ENCODE measurements around the gene PHRF1.

PHRF1 gene

DNA sequence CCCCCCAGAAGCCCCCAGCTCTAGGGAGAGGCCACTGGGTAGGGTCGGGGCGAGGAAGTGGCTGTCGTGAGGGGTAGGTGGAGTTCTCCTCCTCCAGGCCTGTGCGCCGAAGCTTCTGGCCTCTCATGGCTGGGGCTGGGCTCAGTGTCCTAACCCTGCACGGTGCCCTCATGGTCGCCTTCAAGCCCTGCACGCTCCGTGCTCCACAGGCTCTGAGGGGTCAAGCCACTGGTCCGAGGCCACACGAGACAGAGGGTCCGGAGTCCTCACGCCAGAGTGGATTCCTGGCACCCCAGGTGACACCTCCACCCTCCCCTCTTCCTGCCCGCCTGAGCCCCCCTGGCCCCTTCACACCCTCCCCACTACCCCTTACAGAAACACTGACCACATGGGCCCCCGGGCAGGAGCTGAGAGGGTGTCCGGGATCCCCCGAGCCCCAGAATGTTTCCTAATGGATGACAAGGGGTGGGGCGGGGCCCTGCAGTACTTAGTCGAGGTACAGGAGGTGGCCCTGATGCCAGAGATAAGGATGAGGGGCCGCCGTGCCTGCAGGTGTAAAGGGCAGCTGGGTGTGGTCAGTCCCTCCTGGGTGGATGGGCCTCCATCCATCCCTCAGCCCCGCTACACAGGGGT, 49.5 kb downstream of the PHRF1 start:
- peaks cover 5% of the 10 kb centered on the region; the same call in 1 of the 2 replicates for H3K9me3 ChIP-seq
- H4K20me1 ChIP-seq, result peaks cover 52% of the 10 kb centered on the region
- no peak for TF ChIP-seq Cebpa-rat (IDR thresholded peaks at IDR 0.05)

DNA sequence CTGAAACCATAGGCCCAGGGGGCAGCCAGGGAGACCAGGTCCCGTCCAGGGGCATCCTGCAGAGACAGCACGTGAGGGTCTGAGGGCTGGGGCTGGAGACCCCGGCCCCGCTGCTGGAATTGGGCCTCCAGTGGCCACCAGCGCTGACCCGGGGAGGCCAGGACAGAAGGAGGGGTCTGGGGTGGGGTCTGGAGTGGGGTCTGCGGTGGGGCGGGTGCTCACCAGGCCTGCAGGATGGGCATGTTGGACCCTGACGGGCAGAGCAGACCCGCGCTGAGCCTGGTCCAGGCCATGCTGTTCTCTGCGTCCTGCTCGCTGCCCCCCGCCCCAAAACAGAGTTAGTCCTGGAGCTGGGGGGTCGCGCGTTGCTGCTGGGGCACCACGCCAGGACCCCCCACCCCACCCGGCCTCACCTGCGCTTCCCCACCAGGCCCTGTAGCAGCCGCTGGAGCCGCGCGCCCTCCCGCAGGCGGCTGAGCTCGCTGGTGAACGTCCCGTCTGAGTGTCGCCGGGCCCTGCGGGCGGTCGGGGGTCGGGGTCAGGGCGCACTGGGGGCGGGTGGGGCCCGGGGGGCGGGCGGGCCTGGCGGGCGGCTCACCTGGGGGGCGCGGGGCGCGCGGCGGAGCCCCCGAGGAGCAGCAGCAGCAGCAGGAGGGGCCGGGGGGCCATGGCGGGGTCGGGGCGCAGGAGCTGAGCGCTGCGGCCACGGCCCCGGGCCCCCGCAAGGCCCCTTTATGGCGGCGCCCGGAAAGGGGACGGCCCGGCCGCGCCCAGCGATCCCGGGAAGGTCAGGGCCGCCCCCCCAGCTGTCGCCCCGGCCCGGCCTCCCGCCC, 50.4 kb downstream of the PHRF1 start, which contains the start of gene SCT:
SCT (minus strand) TSS at position 707 of the 833 bp plus-strand sequence; CDS start at position 669, 38 bp downstream.
- H3K4me3 ChIP-seq, result peak within 1 kb of the TSS; percentile 59
- H3K4me2 ChIP-seq, result peak within 1 kb of the TSS; percentile 80
- peaks cover 46% of the 10 kb centered on the region for H3K27me3 ChIP-seq
- peaks cover 43% of the 10 kb centered on the region for H3K4me1 ChIP-seq
- TF ChIP-seq Cebpa-rat (IDR thresholded peaks at IDR 0.05), result no peak
- H4K20me1 ChIP-seq, result peaks cover 52% of the 10 kb centered on the region
- H3K27ac ChIP-seq, result no peak within 1 kb of the TSS
- no peak within 1 kb of the TSS for H3K9ac ChIP-seq
- peaks cover 5% of the 10 kb centered on the region; the same call in 1 of the 2 replicates for H3K9me3 ChIP-seq
- H3K36me3 ChIP-seq, result no peaks in the 10 kb centered on the region

More for the DNA sequence above, 49.5 kb downstream of the PHRF1 start:
- Histone ChIP-seq H3K9ac (no peak overlapping the region), H3K27ac (no peak overlapping the region), H3K27me3 (peaks cover 46% of the 10 kb centered on the region), H3K4me2 (peak overlapping the region; percentile 34; the same call in 1 of the 2 replicates), H3K36me3 (no peaks in the 10 kb centered on the region), H3K4me3 (no peak overlapping the region), H3K4me1 (peaks cover 43% of the 10 kb centered on the region)

DNA sequence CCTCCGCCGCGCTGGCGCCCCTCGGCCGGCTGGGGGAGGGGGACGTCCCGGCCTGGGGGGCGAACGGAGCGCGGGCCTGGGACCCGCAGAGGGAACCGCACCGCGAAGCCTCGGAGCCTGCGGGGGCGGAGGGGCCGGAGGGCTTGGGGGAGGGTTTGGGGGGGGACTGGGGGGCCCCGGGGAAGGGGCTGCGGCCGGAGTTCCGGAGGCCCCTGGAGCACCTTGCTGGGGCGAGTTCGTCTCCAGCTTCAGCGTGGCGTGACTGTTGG, 51.0 kb downstream of the PHRF1 start:
- Histone ChIP-seq H3K4me2 (no peak overlapping the region), H3K9ac (no peak overlapping the region), H3K27me3 (peaks cover 46% of the 10 kb centered on the region), H3K9me3 (peaks cover 5% of the 10 kb centered on the region; the same call in 1 of the 2 replicates), H4K20me1 (peaks cover 52% of the 10 kb centered on the region), H3K4me3 (no peak overlapping the region), H3K36me3 (no peaks in the 10 kb centered on the region), H3K27ac (no peak overlapping the region), H3K4me1 (peaks cover 43% of the 10 kb centered on the region)
- TF ChIP-seq Cebpa-rat (IDR thresholded peaks at IDR 0.05), result no peak

DNA sequence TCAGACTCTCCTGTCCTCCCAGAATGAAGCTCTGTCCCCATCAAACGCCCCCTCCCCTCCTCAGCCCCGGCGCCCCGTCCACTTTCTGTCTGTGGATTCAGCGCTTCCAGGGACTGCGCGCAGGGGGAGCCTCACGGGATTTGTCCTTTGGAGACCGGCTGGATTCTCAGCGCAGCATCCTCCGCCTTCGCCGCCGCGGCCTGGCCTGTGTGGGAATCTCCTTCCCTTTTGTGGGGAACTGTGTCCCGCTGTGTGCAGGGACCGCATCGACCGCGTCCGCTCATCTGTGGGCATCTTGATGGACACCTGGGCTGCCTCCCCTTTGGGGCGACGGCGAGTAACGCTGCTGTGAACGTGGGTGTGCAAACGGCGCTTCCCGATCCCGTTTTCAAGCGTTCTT, 51.8 kb downstream of the PHRF1 start:
- no peak for TF ChIP-seq Cebpa-rat (IDR thresholded peaks at IDR 0.05)
- Histone ChIP-seq H3K9me3 (peaks cover 5% of the 10 kb centered on the region; the same call in 1 of the 2 replicates), H3K9ac (peak overlapping the region; percentile 2; the same call in 1 of the 2 replicates), H3K4me1 (peaks cover 45% of the 10 kb centered on the region), H3K4me2 (peak overlapping the region; percentile 80), H3K27me3 (peaks cover 46% of the 10 kb centered on the region), H3K4me3 (peak overlapping the region; percentile 59), H4K20me1 (peaks cover 60% of the 10 kb centered on the region), H3K27ac (0 out of 2 replicates have a peak overlapping the region, but pooled peaks have one; percentile 5), H3K36me3 (no peaks in the 10 kb centered on the region)

DNA sequence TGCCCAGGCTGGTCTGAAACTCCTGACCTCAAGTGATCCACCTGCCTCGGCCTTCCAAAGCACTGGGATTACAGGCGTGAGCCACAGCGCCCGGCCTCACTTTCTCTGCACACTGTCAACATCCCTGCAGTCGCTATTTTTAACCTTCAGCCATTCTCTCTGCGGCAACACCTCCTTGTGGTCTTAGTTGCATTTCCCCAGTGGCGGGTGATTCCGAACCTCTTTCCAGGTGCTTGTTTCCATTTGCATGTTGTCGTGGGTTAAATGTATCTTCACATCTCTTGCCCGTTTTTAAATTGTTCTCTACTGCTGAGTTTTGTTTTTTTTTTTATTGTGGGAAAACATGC, 52.9 kb downstream of the PHRF1 start:
- H3K9me3 ChIP-seq, result peaks cover 5% of the 10 kb centered on the region; the same call in 1 of the 2 replicates
- no peaks in the 10 kb centered on the region for H3K36me3 ChIP-seq
- peaks cover 64% of the 10 kb centered on the region for H4K20me1 ChIP-seq
- peak overlapping the region; percentile 47; the same call in 1 of the 2 replicates for H3K4me3 ChIP-seq
- peaks cover 57% of the 10 kb centered on the region for H3K4me1 ChIP-seq
- peaks cover 46% of the 10 kb centered on the region for H3K27me3 ChIP-seq
- H3K9ac ChIP-seq, result peak overlapping the region; percentile 5; the same call in 1 of the 2 replicates
- H3K27ac ChIP-seq, result peak overlapping the region; percentile 53; the same call in 1 of the 2 replicates
- peak overlapping the region; percentile 80 for H3K4me2 ChIP-seq
- TF ChIP-seq Cebpa-rat (IDR thresholded peaks at IDR 0.05), result no peak

DNA sequence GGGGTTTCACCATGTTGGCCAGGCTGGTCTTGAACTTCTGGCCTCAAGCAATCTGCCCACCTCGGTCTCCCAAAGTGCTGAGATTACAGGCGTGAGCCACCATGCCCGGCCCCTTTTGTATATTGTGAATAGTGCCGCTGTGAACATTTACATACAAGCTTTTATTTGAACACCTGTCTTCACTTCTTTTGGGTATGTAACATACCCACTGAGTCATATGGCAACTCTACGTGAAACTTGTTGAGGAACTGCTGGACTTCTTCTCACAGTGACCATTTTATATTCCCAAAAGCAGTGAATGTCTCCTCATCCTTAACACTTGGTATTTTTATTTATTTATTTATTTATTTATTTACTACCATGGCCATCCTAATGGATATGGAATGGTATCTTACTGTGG, 54.6 kb downstream of the PHRF1 start:
- Histone ChIP-seq H3K4me2 (0 out of 2 replicates have a peak overlapping the region, but pooled peaks have one; percentile 80), H3K27ac (no peak overlapping the region), H3K27me3 (peaks cover 36% of the 10 kb centered on the region), H3K4me1 (peaks cover 56% of the 10 kb centered on the region), H3K9me3 (peaks cover 5% of the 10 kb centered on the region; the same call in 1 of the 2 replicates), H3K36me3 (no peaks in the 10 kb centered on the region), H3K4me3 (no peak overlapping the region), H4K20me1 (peaks cover 63% of the 10 kb centered on the region), H3K9ac (no peak overlapping the region)
- TF ChIP-seq Cebpa-rat (IDR thresholded peaks at IDR 0.05), result no peak

DNA sequence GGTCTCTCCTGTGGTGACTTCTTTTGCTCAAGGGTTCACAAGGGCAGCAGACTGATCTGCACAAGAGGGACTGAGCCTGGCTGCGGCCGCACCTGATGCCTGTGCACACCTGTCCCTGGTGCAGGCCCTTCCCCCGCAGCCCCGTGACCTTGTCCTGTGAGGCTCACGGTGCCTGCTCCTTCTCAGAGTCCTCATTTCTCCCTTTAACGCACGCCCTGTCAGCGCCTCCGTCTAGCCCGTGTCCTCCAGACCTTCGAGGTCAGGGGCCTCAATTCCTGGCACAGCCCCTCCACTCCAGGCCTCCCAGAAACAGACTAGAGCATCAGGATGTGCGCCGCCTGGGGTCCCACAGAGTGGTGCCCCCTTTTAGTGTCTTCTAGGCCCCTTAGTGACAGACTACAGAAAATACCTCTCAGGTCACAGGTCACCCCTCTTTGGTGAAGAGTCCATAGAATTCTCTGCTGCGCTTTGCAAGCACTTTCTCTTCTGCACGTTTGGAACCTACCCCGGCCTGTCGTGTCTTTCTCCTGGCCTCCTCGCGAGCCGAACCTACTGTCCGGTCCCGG, 59.8 kb downstream of the PHRF1 start:
- Histone ChIP-seq H3K27me3 (peaks cover 50% of the 10 kb centered on the region), H4K20me1 (peaks cover 79% of the 10 kb centered on the region), H3K9ac (no peak overlapping the region), H3K4me2 (no peak overlapping the region), H3K9me3 (no peaks in the 10 kb centered on the region), H3K4me3 (no peak overlapping the region), H3K36me3 (peaks cover 20% of the 10 kb centered on the region), H3K27ac (no peak overlapping the region), H3K4me1 (peaks cover 40% of the 10 kb centered on the region)
- no peak for TF ChIP-seq Cebpa-rat (IDR thresholded peaks at IDR 0.05)

DNA sequence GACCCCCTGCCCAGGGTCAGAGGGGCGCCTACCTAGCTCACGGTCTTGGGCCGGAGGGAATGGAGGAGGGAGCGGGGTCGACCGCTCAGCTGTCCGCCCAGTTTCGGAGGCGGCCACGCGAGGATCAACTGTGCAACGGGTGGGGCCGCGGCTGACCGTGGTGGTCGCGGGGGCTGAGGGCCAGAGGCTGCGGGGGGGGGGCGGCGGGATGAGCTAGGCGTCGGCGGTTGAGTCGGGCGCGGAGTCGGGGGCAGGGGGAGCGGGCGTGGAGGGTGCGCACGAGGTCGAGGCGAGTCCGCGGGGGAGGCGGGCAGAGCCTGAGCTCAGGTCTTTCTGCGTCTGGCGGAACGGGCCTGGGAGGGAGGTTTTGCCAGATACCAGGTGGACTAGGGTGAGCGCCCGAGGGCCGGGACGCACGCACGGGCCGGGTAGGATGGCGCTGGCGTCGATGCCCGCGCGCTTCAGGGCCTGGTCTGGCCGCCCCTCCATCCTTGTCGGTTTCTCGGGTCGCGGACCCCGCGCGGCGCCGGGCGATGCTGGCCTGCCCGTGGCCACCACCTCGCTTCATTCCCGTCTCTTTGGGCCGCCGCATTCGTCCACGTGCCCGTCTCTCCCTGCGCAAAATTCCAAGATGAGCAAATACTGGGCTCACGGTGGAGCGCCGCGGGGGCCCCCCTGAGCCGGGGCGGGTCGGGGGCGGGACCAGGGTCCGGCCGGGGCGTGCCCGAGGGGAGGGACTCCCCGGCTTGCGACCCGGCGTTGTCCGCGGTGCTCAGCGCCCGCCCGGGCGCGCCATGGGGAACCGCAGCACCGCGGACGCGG, 60.5 kb downstream of the PHRF1 start, which contains the start of gene DRD4:
DRD4 (plus strand) TSS at position 759 of the 822 bp plus-strand sequence; CDS start at position 795, 36 bp downstream.
- H3K9ac ChIP-seq, result no peak within 1 kb of the TSS
- peaks cover 47% of the 10 kb centered on the region for H3K4me1 ChIP-seq
- H3K36me3 ChIP-seq, result peaks cover 27% of the 10 kb centered on the region
- no peak within 1 kb of the TSS for H3K4me2 ChIP-seq
- H3K4me3 ChIP-seq, result no peak within 1 kb of the TSS
- no peak for TF ChIP-seq Cebpa-rat (IDR thresholded peaks at IDR 0.05)
- H3K27ac ChIP-seq, result no peak within 1 kb of the TSS
- no peaks in the 10 kb centered on the region for H3K9me3 ChIP-seq
- peaks cover 86% of the 10 kb centered on the region for H4K20me1 ChIP-seq
- H3K27me3 ChIP-seq, result peaks cover 57% of the 10 kb centered on the region

DNA sequence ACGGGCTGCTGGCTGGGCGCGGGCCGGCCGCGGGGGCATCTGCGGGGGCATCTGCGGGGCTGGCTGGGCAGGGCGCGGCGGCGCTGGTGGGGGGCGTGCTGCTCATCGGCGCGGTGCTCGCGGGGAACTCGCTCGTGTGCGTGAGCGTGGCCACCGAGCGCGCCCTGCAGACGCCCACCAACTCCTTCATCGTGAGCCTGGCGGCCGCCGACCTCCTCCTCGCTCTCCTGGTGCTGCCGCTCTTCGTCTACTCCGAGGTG, 61.0 kb downstream of the PHRF1 start:
- H4K20me1 ChIP-seq, result peaks cover 91% of the 10 kb centered on the region
- H3K4me1 ChIP-seq, result peaks cover 52% of the 10 kb centered on the region
- no peak overlapping the region for H3K4me2 ChIP-seq
- H3K27ac ChIP-seq, result no peak overlapping the region
- H3K27me3 ChIP-seq, result peaks cover 61% of the 10 kb centered on the region
- peaks cover 32% of the 10 kb centered on the region for H3K36me3 ChIP-seq
- no peak overlapping the region for H3K9ac ChIP-seq
- no peak overlapping the region for H3K4me3 ChIP-seq
- no peak for TF ChIP-seq Cebpa-rat (IDR thresholded peaks at IDR 0.05)
- no peaks in the 10 kb centered on the region for H3K9me3 ChIP-seq
